Activated CD4-positive, alpha-beta T cell treated with anti-CD3 and anti-CD28 coated beads, Interleukin-2, Interleukin-6, amounts not matched to agents 100 ng/mL and 50 ng/mL, durations not matched to agents 16 hours and 8 hours (primary cell): Measurements from ENCODE around the gene BRD3OS.

ENCODE experiments used
- DNase-seq: peaks from one replicate; pipeline ENCODE4 v3.0.0-alpha.2; 2020

Gene BRD3OS

GRCh38 chr9:134053941-134054761 is 28.9 kb downstream of the BRD3OS start:
- DNase-seq: no peak

- no peak for DNase-seq
Measured at GRCh38 chr9:134054891-134055811, 29.9 kb downstream of the BRD3OS start.

- no peak for DNase-seq
Measured at GRCh38 chr9:134055981-134056461, 30.7 kb downstream of the BRD3OS start.

GRCh38 chr9:134056483-134057306 is 31.4 kb downstream of the BRD3OS start:
- DNase-seq: no peak

- no peak for DNase-seq
Measured at GRCh38 chr9:134057307-134057657, 32.0 kb downstream of the BRD3OS start.

GRCh38 chr9:134057751-134058701 is 32.7 kb downstream of the BRD3OS start:
- no peak for DNase-seq

- no peak for DNase-seq
Measured at GRCh38 chr9:134058716-134059115, 33.4 kb downstream of the BRD3OS start.

GRCh38 chr9:134059188-134059641 is 33.9 kb downstream of the BRD3OS start:
- DNase-seq: no peak

GRCh38 chr9:134059661-134060395 is 34.5 kb downstream of the BRD3OS start:
- DNase-seq: peak; percentile 38

- no peak for DNase-seq
Measured at GRCh38 chr9:134060546-134060945, 35.3 kb downstream of the BRD3OS start.

- no peak for DNase-seq
Measured at GRCh38 chr9:134061019-134061687, 35.9 kb downstream of the BRD3OS start.

- no peak for DNase-seq
Measured at GRCh38 chr9:134061688-134062371, 36.5 kb downstream of the BRD3OS start.

- DNase-seq: no peak
Measured at GRCh38 chr9:134062461-134063087, 37.3 kb downstream of the BRD3OS start.

GRCh38 chr9:134063088-134063570 is 37.8 kb downstream of the BRD3OS start:
- no peak for DNase-seq

GRCh38 chr9:134063571-134064450 is 38.5 kb downstream of the BRD3OS start:
- no peak for DNase-seq

- no peak for DNase-seq
Measured at GRCh38 chr9:134064711-134065110, 39.4 kb downstream of the BRD3OS start.

- DNase-seq: peak; percentile 93
Measured at GRCh38 chr9:134065612-134066419, 40.5 kb downstream of the BRD3OS start.
